Ishikawa (cell line): ENCODE results near the gene IVL.

Experiments
- CEBPB ChIP-seq: IDR thresholded peaks from 2 replicates; pipeline ENCODE4 v1.6.1; 2012
- CREB1 ChIP-seq: IDR thresholded peaks from 2 replicates; pipeline ENCODE4 v1.6.1; 2012; ENCODE audit warnings: low read depth
- EGR1 ChIP-seq: IDR thresholded peaks from 2 replicates; pipeline ENCODE4 v1.6.1; 2012
- EP300 ChIP-seq: IDR thresholded peaks from 2 replicates; pipeline ENCODE4 v1.6.1; 2012; ENCODE audit warnings: borderline replicate concordance
- FOXM1 ChIP-seq: IDR thresholded peaks from 2 replicates; pipeline ENCODE4 v1.6.1; 2012; ENCODE audit warnings: low read depth, borderline replicate concordance
- MAX ChIP-seq: IDR thresholded peaks from 2 replicates; pipeline ENCODE4 v1.6.1; 2012
- NFIC ChIP-seq: IDR thresholded peaks from 2 replicates; pipeline ENCODE4 v1.6.1; 2012
- RAD21 ChIP-seq: IDR thresholded peaks from 2 replicates; pipeline ENCODE4 v1.6.1; 2012; ENCODE audit warnings: low read depth
- REST ChIP-seq: IDR thresholded peaks from 2 replicates; pipeline ENCODE4 v1.6.1; 2012; ENCODE audit warnings: low read depth, mild to moderate bottlenecking
- TAF1 ChIP-seq: IDR thresholded peaks from 2 replicates; pipeline ENCODE4 v1.6.1; 2012; ENCODE audit warnings: low read depth, mild to moderate bottlenecking
- TCF12 ChIP-seq: IDR thresholded peaks from 2 replicates; pipeline ENCODE4 v1.6.1; 2012; ENCODE audit warnings: low read depth
- TEAD4 ChIP-seq: IDR thresholded peaks from 2 replicates; pipeline ENCODE4 v1.6.1; 2012
- USF1 ChIP-seq: IDR thresholded peaks from 2 replicates; pipeline ENCODE4 v1.6.1; 2012
- YY1 ChIP-seq: IDR thresholded peaks from 2 replicates; pipeline ENCODE4 v1.6.1; 2012; ENCODE audit warnings: low read depth
- ZBTB7A ChIP-seq: IDR thresholded peaks from 2 replicates; pipeline ENCODE4 v1.6.1; 2012; ENCODE audit warnings: low read depth

The IVL gene

GRCh38 chr1:152946248-152946647, 37.9 kb downstream of the IVL start:
- no peak for TF ChIP-seq EP300
- TF ChIP-seq REST: no peak
- no peak for TF ChIP-seq FOXM1
- TF ChIP-seq NFIC: no peak
- no peak for TF ChIP-seq RAD21

- TF ChIP-seq EP300 (no peak), CEBPB (no peak), EGR1 (no peak), TEAD4 (no peak), CREB1 (no peak), MAX (no peak), ZBTB7A (no peak), USF1 (no peak), TCF12 (no peak), NFIC (no peak)
Measured at GRCh38 chr1:152946651-152947256, 38.4 kb downstream of the IVL start, which contains the start of gene SPRR5. SPRR5 (plus strand) TSS chr1:152947206; CDS start chr1:152948555, 1,349 bp downstream.

- TF ChIP-seq EGR1 (no peak), ZBTB7A (no peak), RAD21 (no peak), CEBPB (no peak), REST (no peak), TAF1 (no peak), USF1 (no peak), YY1 (no peak), MAX (no peak), NFIC (no peak), FOXM1 (no peak), EP300 (no peak), TCF12 (no peak), CREB1 (no peak), TEAD4 (no peak)
Measured at GRCh38 chr1:152951711-152952110, 43.4 kb downstream of the IVL start.

- TF ChIP-seq RAD21: no peak
- TF ChIP-seq FOXM1: no peak
- TF ChIP-seq EGR1: no peak
- TF ChIP-seq CREB1: no peak
- no peak for TF ChIP-seq TCF12
- TF ChIP-seq EP300: no peak
- no peak for TF ChIP-seq TEAD4
- TF ChIP-seq YY1: no peak
- TF ChIP-seq CEBPB: no peak
- no peak for TF ChIP-seq NFIC
- no peak for TF ChIP-seq TAF1
- no peak for TF ChIP-seq MAX
- TF ChIP-seq REST: no peak
- no peak for TF ChIP-seq USF1
- TF ChIP-seq ZBTB7A: no peak
Measured at GRCh38 chr1:152953761-152954160, 45.4 kb downstream of the IVL start.
